Upper lobe of left lung (tissue), 4 donors: ENCODE data around the gene SCART1.

Experiments used
- CTCF ChIP-seq, 6 experiments: fragments of 450-650 bp in 4 of 6; fragments of 200-600 bp in 2 of 6; sonication (generic) in 2 of 6; IDR thresholded peaks; one replicate each; pipeline ENCODE4 v1.5.1; 2016 to 2019; ENCODE audit warnings: antibody characterized with exemption in 6 of 6
- EP300 ChIP-seq, 4 donors: sonication (generic); formaldehyde crosslinking; IDR thresholded peaks; one replicate each; pipeline ENCODE4 v1.5.1; 2017; ENCODE audit warnings: antibody characterized with exemption in 4 of 4, control low read depth in 2 of 4

- no peak for TF ChIP-seq CTCF (IDR thresholded peaks at IDR 0.05)
- TF ChIP-seq EP300 (IDR thresholded peaks at IDR 0.05) = no peak
Observed at GRCh38 chr10:133446979-133447378, 6.8 kb upstream of the SCART1 start.
